ENCODE results near the gene SCN1B.

GRCh38 chr19:35015270-35015953, 14.9 kb upstream of the SCN1B start:
- TF ChIP-seq EZH2phosphoT487 (IDR thresholded peaks at IDR 0.05; ENCODE audit: borderline replicate concordance) (no peak), CTCF (conservative IDR thresholded peaks at IDR 0.05; ENCODE audit: low read length) (no peak)
